Thyroid gland (tissue), 4 donors: ENCODE data around the gene UBA52. TPM values are rescaled to one million over a fixed set of nuclear protein-coding genes. Genes with fewer than 3 reads are reported as not detected.

Experiments used
- DNase-seq, 2 donors: peaks; one replicate each; pipeline ENCODE4 v3.0.0-alpha.2; 2019
- H3K27ac ChIP-seq, 3 donors: fragments of 200-600 bp; sonication (generic); 1 replicate in 2 of 3; 2 replicates in 1 of 3; pipeline ENCODE4 v1.5.1; 2016 to 2019; ENCODE audit warnings: mild to moderate bottlenecking in 1 of 3, moderate library complexity in 1 of 3
- H3K27me3 ChIP-seq: fragments of 200-600 bp; sonication (generic); one replicate; pipeline ENCODE4 v1.5.1; 2019
- H3K36me3 ChIP-seq, 2 donors: fragments of 200-600 bp; sonication (generic); one replicate each; pipeline ENCODE4 v1.5.1; 2016 to 2019
- H3K4me1 ChIP-seq, 2 donors: fragments of 200-600 bp; sonication (generic); one replicate each; pipeline ENCODE4 v1.5.1; 2017 to 2019
- H3K4me3 ChIP-seq, 3 donors: fragments of 200-600 bp; sonication (generic); replicated peaks in 1 of 3; 1 replicate in 2 of 3; 2 replicates in 1 of 3; pipeline ENCODE4 v1.5.1; 2016; ENCODE audit warnings: mild to moderate bottlenecking in 1 of 3
- H3K9me3 ChIP-seq: fragments of 200-600 bp; sonication (generic); one replicate; pipeline ENCODE4 v1.5.1; 2017
- POLR2A ChIP-seq, 2 donors: fragments of 450-650 bp; IDR thresholded peaks; one replicate each; pipeline ENCODE4 v1.6.1; 2017; ENCODE audit warnings: antibody characterized with exemption in 2 of 2, mild to moderate bottlenecking in 2 of 2, moderate library complexity in 1 of 2
- WGBS, 2 donors: methylation state at CpG; one replicate each; pipeline ENCODE4 v1.1.5; 2017; 5-methylcytosine and 5-hydroxymethylcytosine counted together
- intact Hi-C: fragments of 100-400 bp; cut with DNase I; formaldehyde crosslinking; loops from one replicate; pipeline ENCODE4 v1.15.1; 2023
- total RNA-seq, 4 donors: library from RNA; depleted of rRNA; stranded (reverse); fragments of >200 nt; gene quantifications; one replicate each; pipeline ENCODE4 v1.2.3, GENCODE V29; 2016
- TF ChIP-seq, protein P1 (sequence below), 6 experiments: fragments of 200-600 bp in 3 of 6; fragments of 450-650 bp in 3 of 6; sonication (generic) in 3 of 6; IDR thresholded peaks; one replicate each; pipeline ENCODE4 v1.5.1; 2016 to 2019; ENCODE audit warnings: antibody characterized with exemption in 6 of 6, mild to moderate bottlenecking in 2 of 6, inconsistent platforms in 1 of 6, moderate library complexity in 1 of 6

Gene UBA52
- total RNA-seq, 4 donors from 2014 or later = 395 to 726 (median 521) TPM

GRCh38 chr19:18620311-18620710 is 48.7 kb downstream of the UBA52 start:
- intact Hi-C loops = no loop called here
- DNase-seq = no peak
- TF ChIP-seq POLR2A (IDR thresholded peaks at IDR 0.05) = no peak
- TF ChIP-seq, protein P1, sequence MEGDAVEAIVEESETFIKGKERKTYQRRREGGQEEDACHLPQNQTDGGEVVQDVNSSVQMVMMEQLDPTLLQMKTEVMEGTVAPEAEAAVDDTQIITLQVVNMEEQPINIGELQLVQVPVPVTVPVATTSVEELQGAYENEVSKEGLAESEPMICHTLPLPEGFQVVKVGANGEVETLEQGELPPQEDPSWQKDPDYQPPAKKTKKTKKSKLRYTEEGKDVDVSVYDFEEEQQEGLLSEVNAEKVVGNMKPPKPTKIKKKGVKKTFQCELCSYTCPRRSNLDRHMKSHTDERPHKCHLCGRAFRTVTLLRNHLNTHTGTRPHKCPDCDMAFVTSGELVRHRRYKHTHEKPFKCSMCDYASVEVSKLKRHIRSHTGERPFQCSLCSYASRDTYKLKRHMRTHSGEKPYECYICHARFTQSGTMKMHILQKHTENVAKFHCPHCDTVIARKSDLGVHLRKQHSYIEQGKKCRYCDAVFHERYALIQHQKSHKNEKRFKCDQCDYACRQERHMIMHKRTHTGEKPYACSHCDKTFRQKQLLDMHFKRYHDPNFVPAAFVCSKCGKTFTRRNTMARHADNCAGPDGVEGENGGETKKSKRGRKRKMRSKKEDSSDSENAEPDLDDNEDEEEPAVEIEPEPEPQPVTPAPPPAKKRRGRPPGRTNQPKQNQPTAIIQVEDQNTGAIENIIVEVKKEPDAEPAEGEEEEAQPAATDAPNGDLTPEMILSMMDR (IDR thresholded peaks at IDR 0.05) = no peak
- WGBS, 2 donors = 90% methylated on average over 10 of the region's 10 CpGs
- Histone ChIP-seq H3K27ac (no peak overlapping the region), H3K27me3 (no peaks in the 10 kb centered on the region), H3K36me3 (no peaks in the 10 kb centered on the region), H3K9me3 (no peaks in the 10 kb centered on the region), H3K4me1 (no peaks in the 10 kb centered on the region), H3K4me3 (no peak overlapping the region)

DNA sequence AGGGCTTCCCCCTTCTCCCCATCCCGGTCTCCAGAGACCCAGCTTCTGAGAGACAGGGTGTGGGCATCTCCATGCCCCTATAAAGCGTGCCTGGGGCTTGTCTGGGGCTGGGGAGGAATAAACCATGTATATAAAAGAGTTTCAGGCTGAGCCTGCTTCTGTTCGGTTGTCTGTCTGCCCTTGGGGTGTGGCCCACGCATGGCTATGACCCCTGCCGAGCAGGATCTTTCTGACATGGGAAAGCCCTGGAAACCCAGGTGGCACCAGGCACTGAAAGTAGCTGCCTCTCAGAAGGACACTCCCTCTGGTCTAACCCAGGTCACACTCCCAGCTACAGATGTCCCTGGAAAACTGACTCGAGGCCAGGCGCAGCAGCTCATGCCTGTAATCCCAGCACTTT is 49.2 kb downstream of the UBA52 start:
- no peak overlapping the region for H3K27ac ChIP-seq
- H3K4me3 ChIP-seq = no peak overlapping the region
- DNase-seq = no peak
- 82 to 97% methylated on average over 4 to 7 of the region's 7 CpGs for WGBS, 2 donors
- TF ChIP-seq, protein P1 (IDR thresholded peaks at IDR 0.05) = no peak
- TF ChIP-seq POLR2A (IDR thresholded peaks at IDR 0.05) = no peak
- H3K9me3 ChIP-seq = no peaks in the 10 kb centered on the region
- H3K36me3 ChIP-seq = no peaks in the 10 kb centered on the region
- H3K27me3 ChIP-seq = no peaks in the 10 kb centered on the region
- intact Hi-C loops = no loop called here
- H3K4me1 ChIP-seq = no peaks in the 10 kb centered on the region

DNA sequence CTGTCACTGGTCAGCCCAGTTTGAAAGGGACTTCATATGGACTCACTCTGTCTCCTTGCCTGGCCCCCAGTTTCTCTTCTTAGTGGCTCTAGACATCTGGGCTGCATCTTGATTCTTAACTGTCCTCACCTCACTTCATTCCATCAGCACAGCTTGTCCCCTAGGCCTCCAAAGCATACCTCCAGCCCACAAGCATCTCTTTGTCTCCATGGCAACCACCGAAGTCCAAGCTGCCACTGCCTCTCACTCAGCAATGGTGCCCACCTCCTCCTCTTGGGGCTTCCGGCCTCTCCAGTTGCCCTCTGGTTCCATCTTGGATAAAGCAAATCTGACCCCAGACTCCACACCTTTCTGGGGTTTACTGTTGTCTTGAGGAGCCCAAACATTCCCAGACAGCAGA is 55.2 kb downstream of the UBA52 start:
- H3K9me3 ChIP-seq = no peaks in the 10 kb centered on the region
- no peak for DNase-seq
- TF ChIP-seq, protein P1 (IDR thresholded peaks at IDR 0.05) = no peak
- TF ChIP-seq POLR2A (IDR thresholded peaks at IDR 0.05) = no peak

More for the DNA sequence above, 55.2 kb downstream of the UBA52 start:
- Histone ChIP-seq H3K4me3 (no peak overlapping the region), H3K27me3 (no peaks in the 10 kb centered on the region), H3K27ac (no peak overlapping the region), H3K36me3 (no peaks in the 10 kb centered on the region), H3K4me1 (peaks cover 0 to 6% of the 10 kb centered on the region in 2 donors)
- intact Hi-C loops = no loop called here
- 60 to 73% methylated on average over 2 of the region's 2 CpGs for WGBS, 2 donors

Other genes starting within 250 kb of the UBA52 start
- 100 to 1,000 TPM in 2 of 4 donors, 10 to 100 TPM in 2; 55.2 to 203 (median 140) TPM for gene LSM4, start 248.8 kb upstream of the UBA52 start, total RNA-seq
- 10 to 100 TPM; 23.5 to 44.0 (median 27.9) TPM for gene PGPEP1, start 231.3 kb upstream of the UBA52 start, total RNA-seq
- gene GDF15, start 185.7 kb upstream of the UBA52 start, total RNA-seq = 1 to 10 TPM in 3 of 4 donors, not detected in 1; 3.7 to 9.9 (median 5.1) TPM
- gene LRRC25, start 174.2 kb upstream of the UBA52 start, total RNA-seq = 1 to 10 TPM; 1.1 to 7.1 (median 2.2) TPM
- 10 to 100 TPM; 40.5 to 75.6 (median 56.1) TPM for gene SSBP4, start 152.5 kb upstream of the UBA52 start, total RNA-seq
- gene ISYNA1, start 133.7 kb upstream of the UBA52 start, total RNA-seq = 10 to 100 TPM; 12.7 to 24.2 (median 22.9) TPM
- gene ELL, start 49.8 kb upstream of the UBA52 start, total RNA-seq = 10 to 100 TPM; 10.8 to 31.0 (median 11.5) TPM
- 100 to 1,000 TPM; 238 to 394 (median 314) TPM for gene FKBP8, start 28.3 kb upstream of the UBA52 start, total RNA-seq
- 100 to 1,000 TPM in 2 of 4 donors, 10 to 100 TPM in 2; 98.1 to 117 (median 103) TPM for gene KXD1, start 14.0 kb upstream of the UBA52 start, total RNA-seq
- 100 to 1,000 TPM in 2 of 4 donors, 10 to 100 TPM in 2; 57.4 to 137 (median 101) TPM for gene REX1BD, start 16.9 kb downstream of the UBA52 start, total RNA-seq
- 100 to 1,000 TPM in 2 of 4 donors, 10 to 100 TPM in 2; 87.2 to 140 (median 101) TPM for gene CRLF1, start 34.9 kb downstream of the UBA52 start, total RNA-seq
- gene TMEM59L, start 41.0 kb downstream of the UBA52 start, total RNA-seq = 1 to 10 TPM; 1.3 to 3.1 (median 2.3) TPM
- 10 to 100 TPM; 13.4 to 20.2 (median 15.9) TPM for gene KLHL26, start 65.2 kb downstream of the UBA52 start, total RNA-seq
- 10 to 100 TPM; 12.3 to 15.9 (median 13.1) TPM for gene CRTC1, start 111.8 kb downstream of the UBA52 start, total RNA-seq
- 10 to 100 TPM in 1 of 4 donors, 1 to 10 TPM in 1, under 1 TPM in 2; 0.33 to 33.3 (median 1.9) TPM for gene COMP, start 219.4 kb downstream of the UBA52 start, total RNA-seq